HepG2 (cell line): ENCODE results near the gene ADCY1. TPM values are rescaled to one million over a fixed set of nuclear protein-coding genes. Genes with fewer than 3 reads are reported as not detected.

Experiments used
- AGO1 ChIP-seq: fragments of 200-400 bp; formaldehyde crosslinking; IDR thresholded peaks from 2 replicates; pipeline ENCODE4 v1.6.1; 2017; ENCODE audit warnings: mild to moderate bottlenecking, low read depth, low read length, moderate library complexity; ENCODE audit not compliant: poor library complexity, severe bottlenecking
- ARID2 ChIP-seq: sonication (generic); formaldehyde crosslinking; IDR thresholded peaks from 2 replicates; pipeline ENCODE4 v1.8.1; 2022; ENCODE audit warnings: mild to moderate bottlenecking, missing genetic modification reagents, borderline replicate concordance
- CENPX ChIP-seq: sonication (generic); formaldehyde crosslinking; IDR thresholded peaks from 2 replicates; pipeline ENCODE4 v1.9.0; 2021; ENCODE audit warnings: mild to moderate bottlenecking, missing genetic modification reagents, moderate library complexity
- TFE3 ChIP-seq: IDR thresholded peaks from 2 replicates; pipeline ENCODE4 v1.6.1; 2016
- TSC22D2 ChIP-seq: sonication (generic); formaldehyde crosslinking; IDR thresholded peaks from 2 replicates; pipeline ENCODE4 v1.5.1; 2020; ENCODE audit warnings: missing genetic modification reagents, mild to moderate bottlenecking, borderline replicate concordance
- ZFP91 ChIP-seq: sonication (generic); formaldehyde crosslinking; IDR thresholded peaks from 2 replicates; pipeline ENCODE4 v1.9.0; 2022; ENCODE audit warnings: missing genetic modification reagents, mild to moderate bottlenecking, borderline replicate concordance
- ZNF12 ChIP-seq: sonication (generic); formaldehyde crosslinking; IDR thresholded peaks from 2 replicates; pipeline ENCODE4 v1.5.0; 2020; ENCODE audit warnings: missing genetic modification reagents
- polyA plus RNA-seq, 8 experiments: library from polyadenylated mRNA; depleted of rRNA in 3 of 8; stranded (reverse) in 7 of 8; unstranded in 1 of 8; fragments of >200 nt; fragmentation: Illumina TruSeq in 4 of 8; extraction: Trizol in 4 of 8; gene quantifications; 2 replicates each; pipeline versions ENCODE4 v1.2.1 to v1.2.3, GENCODE V29; 2011 to 2016; ENCODE audit warnings: low read depth in 4 of 8, missing spikeins in 1 of 8, mixed read lengths in 1 of 8; ENCODE audit not compliant: insufficient read depth in 1 of 8
- total RNA-seq, 5 experiments: library from RNA; depleted of rRNA; stranded (reverse); fragments of >200 nt; fragmentation: Illumina TruSeq; extraction: Trizol; gene quantifications; 2 replicates each; pipeline ENCODE4 v1.2.3, GENCODE V29; 2016; ENCODE audit warnings: low read depth in 1 of 5
- TF ChIP-seq, protein P1 (sequence below): sonication (generic); formaldehyde crosslinking; IDR thresholded peaks from 2 replicates; pipeline ENCODE4 v1.4.0; 2020; ENCODE audit warnings: missing genetic modification reagents, mild to moderate bottlenecking, borderline replicate concordance

Gene ADCY1
- total and polyA plus RNA-seq, 2 of the 13 experiments (the other 11 are each of a cell fraction or from before 2014, with no cell fraction given), result 0.80 to 1.2 TPM

- TF ChIP-seq TFE3 (CRISPR knock-in tag) (peak; percentile 98), ZNF12 (CRISPR knock-in tag) (peak; percentile 79), AGO1 (no peak), TSC22D2 (CRISPR knock-in tag) (peak; percentile 88; the same call in 1 of the 2 replicates), CENPX (CRISPR knock-in tag) (no peak), ZFP91 (CRISPR knock-in tag) (no peak), ARID2 (CRISPR knock-in tag) (peak; percentile 90; the same call in 1 of the 2 replicates)
- TF ChIP-seq, protein P1, sequence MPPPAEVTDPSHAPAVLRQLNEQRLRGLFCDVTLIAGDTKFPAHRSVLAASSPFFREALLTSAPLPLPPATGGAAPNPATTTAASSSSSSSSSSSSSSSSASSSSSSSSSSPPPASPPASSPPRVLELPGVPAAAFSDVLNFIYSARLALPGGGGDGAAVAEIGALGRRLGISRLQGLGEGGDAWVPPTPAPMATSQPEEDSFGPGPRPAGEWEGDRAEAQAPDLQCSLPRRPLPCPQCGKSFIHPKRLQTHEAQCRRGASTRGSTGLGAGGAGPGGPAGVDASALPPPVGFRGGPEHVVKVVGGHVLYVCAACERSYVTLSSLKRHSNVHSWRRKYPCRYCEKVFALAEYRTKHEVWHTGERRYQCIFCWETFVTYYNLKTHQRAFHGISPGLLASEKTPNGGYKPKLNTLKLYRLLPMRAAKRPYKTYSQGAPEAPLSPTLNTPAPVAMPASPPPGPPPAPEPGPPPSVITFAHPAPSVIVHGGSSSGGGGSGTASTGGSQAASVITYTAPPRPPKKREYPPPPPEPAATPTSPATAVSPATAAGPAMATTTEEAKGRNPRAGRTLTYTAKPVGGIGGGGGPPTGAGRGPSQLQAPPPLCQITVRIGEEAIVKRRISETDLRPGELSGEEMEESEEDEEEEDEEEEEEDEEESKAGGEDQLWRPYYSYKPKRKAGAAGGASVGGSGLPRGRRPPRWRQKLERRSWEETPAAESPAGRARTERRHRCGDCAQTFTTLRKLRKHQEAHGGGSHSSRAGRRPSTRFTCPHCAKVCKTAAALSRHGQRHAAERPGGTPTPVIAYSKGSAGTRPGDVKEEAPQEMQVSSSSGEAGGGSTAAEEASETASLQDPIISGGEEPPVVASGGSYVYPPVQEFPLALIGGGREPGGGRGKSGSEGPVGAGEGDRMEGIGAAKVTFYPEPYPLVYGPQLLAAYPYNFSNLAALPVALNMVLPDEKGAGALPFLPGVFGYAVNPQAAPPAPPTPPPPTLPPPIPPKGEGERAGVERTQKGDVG (CRISPR knock-in tag), result peak; percentile 80; the same call in 1 of the 2 replicates
Observed at GRCh38 chr7:45691155-45691656, 117.0 kb downstream of the ADCY1 start (continued).
